ENCODE data around the gene BARD1.
"Not testable (repeated sequence)": the region's sequence is repeated elsewhere in the genome, so short reads cannot be mapped to it uniquely, and the experiment has no call there.

BARD1 gene

GRCh38 chr2:214699236-214699635 lies 110.2 kb downstream of the BARD1 start:
- TF ChIP-seq, protein P1, sequence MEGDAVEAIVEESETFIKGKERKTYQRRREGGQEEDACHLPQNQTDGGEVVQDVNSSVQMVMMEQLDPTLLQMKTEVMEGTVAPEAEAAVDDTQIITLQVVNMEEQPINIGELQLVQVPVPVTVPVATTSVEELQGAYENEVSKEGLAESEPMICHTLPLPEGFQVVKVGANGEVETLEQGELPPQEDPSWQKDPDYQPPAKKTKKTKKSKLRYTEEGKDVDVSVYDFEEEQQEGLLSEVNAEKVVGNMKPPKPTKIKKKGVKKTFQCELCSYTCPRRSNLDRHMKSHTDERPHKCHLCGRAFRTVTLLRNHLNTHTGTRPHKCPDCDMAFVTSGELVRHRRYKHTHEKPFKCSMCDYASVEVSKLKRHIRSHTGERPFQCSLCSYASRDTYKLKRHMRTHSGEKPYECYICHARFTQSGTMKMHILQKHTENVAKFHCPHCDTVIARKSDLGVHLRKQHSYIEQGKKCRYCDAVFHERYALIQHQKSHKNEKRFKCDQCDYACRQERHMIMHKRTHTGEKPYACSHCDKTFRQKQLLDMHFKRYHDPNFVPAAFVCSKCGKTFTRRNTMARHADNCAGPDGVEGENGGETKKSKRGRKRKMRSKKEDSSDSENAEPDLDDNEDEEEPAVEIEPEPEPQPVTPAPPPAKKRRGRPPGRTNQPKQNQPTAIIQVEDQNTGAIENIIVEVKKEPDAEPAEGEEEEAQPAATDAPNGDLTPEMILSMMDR (conservative IDR thresholded peaks at IDR 0.05; ENCODE audit: low read depth, low read length), result no peak
- Histone ChIP-seq H3K79me2 (ENCODE audit: insufficient read depth, low read depth) (no peaks in the 10 kb centered on the region), H2AFZ (ENCODE audit: low read depth) (no peak overlapping the region), H3K4me3 (IDR thresholded peaks at IDR 0.05; ENCODE audit: insufficient read depth, low read depth, low read length) (no peak overlapping the region), H3K4me1 (ENCODE audit: low read depth, poor library complexity, severe bottlenecking) (no peaks in the 10 kb centered on the region), H4K20me1 (ENCODE audit: insufficient read depth) (no peaks in the 10 kb centered on the region), H3K27ac (no peak overlapping the region), H3K36me3 (ENCODE audit: insufficient read depth) (no peaks in the 10 kb centered on the region), H3K4me2 (no peak overlapping the region), H3K9ac (no peak overlapping the region), H3K27me3 (ENCODE audit: insufficient read depth, low read depth) (no peaks in the 10 kb centered on the region)

DNA sequence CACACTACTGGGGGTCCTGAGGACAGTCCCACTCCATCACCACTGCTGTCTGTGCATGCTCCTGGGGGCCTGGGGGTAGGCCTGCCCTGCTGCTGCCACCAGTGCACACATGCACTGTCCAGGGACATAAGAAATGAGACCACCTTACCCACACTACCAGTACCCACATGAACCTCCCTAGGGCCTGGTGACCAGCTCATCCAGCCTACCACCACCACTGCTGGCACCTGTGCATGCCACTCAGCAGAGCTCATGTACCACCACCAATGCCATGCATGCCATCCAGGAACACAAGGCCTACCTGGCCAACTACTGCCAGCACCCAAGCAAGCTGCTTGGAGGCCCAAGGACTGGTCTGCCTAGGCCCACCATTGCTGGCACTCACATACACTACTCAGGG lies 112.8 kb downstream of the BARD1 start:
- Histone ChIP-seq H3K4me1 (ENCODE audit: low read depth, poor library complexity, severe bottlenecking) (no peaks in the 10 kb centered on the region), H3K27me3 (ENCODE audit: insufficient read depth, low read depth) (no peaks in the 10 kb centered on the region), H3K27ac (no peak overlapping the region), H3K79me2 (ENCODE audit: insufficient read depth, low read depth) (no peaks in the 10 kb centered on the region), H2AFZ (ENCODE audit: low read depth) (no peak overlapping the region), H4K20me1 (ENCODE audit: insufficient read depth) (no peaks in the 10 kb centered on the region), H3K9ac (no peak overlapping the region), H3K4me2 (no peak overlapping the region), H3K36me3 (ENCODE audit: insufficient read depth) (no peaks in the 10 kb centered on the region), H3K4me3 (IDR thresholded peaks at IDR 0.05; ENCODE audit: insufficient read depth, low read depth, low read length) (no peak overlapping the region)
- TF ChIP-seq, protein P1 (conservative IDR thresholded peaks at IDR 0.05; ENCODE audit: low read depth, low read length), result no peak

DNA sequence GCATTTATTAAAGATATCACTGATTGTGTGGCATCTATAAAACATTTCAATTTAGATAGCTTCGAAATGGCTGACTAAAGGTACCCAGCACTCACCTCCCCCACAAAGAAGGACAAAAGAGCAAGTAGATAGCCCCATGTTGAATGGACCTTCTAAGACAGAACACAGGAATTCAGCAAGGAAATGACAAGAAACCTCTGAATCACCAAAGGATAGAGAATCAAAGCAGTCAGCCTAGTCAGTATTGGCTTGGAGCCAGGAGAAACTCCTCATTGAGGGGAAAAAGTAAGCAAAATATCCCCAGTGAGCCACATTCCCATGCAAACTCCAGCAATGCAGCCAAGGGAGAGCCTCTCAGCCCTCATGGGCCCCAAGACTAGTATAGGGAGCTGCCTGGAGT lies 113.7 kb downstream of the BARD1 start:
- H3K36me3 ChIP-seq (ENCODE audit: insufficient read depth), result no peaks in the 10 kb centered on the region
- H3K4me2 ChIP-seq, result no peak overlapping the region
- no peak overlapping the region for H3K27ac ChIP-seq
- H3K27me3 ChIP-seq (ENCODE audit: insufficient read depth, low read depth), result no peaks in the 10 kb centered on the region
- no peak overlapping the region for H3K9ac ChIP-seq
- H3K4me1 ChIP-seq (ENCODE audit: low read depth, poor library complexity, severe bottlenecking), result no peaks in the 10 kb centered on the region
- H3K79me2 ChIP-seq (ENCODE audit: insufficient read depth, low read depth), result no peaks in the 10 kb centered on the region
- H4K20me1 ChIP-seq (ENCODE audit: insufficient read depth), result no peaks in the 10 kb centered on the region
- TF ChIP-seq, protein P1 (conservative IDR thresholded peaks at IDR 0.05; ENCODE audit: low read depth, low read length), result no peak
- H2AFZ ChIP-seq (ENCODE audit: low read depth), result no peak overlapping the region
- H3K4me3 ChIP-seq (IDR thresholded peaks at IDR 0.05; ENCODE audit: insufficient read depth, low read depth, low read length), result no peak overlapping the region

DNA sequence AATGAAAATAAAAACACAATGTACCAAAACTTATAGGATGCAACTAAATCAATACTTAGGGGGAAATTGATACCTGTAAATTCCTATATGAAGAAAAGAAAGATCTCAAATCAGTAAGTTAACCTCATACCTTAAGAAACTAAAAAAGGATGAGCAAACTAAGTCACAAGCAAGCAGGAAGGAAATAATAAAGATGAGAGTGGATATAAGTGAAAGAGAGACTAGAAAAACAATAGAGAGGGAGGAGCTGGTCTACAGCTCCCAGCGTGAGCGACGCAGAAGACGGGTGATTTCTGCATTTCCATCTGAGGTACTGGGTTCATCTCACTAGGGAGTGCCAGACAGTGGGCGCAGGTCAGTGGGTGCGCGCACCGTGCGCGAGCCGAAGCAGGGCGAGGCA lies 125.9 kb downstream of the BARD1 start:
- not testable (repeated sequence) for H4K20me1 ChIP-seq (ENCODE audit: insufficient read depth); H3K9ac ChIP-seq; H3K27ac ChIP-seq; H3K27me3 ChIP-seq (ENCODE audit: insufficient read depth, low read depth); H3K79me2 ChIP-seq (ENCODE audit: insufficient read depth, low read depth); H3K4me3 ChIP-seq (IDR thresholded peaks at IDR 0.05; ENCODE audit: insufficient read depth, low read depth, low read length); H3K36me3 ChIP-seq (ENCODE audit: insufficient read depth)
- Histone ChIP-seq H2AFZ (ENCODE audit: low read depth) (peak overlapping the region; percentile 68; the same call in 1 of the 2 replicates), H3K4me1 (ENCODE audit: low read depth, poor library complexity, severe bottlenecking) (peaks cover 17% of the 10 kb centered on the region), H3K4me2 (peak overlapping the region; percentile 68)

DNA sequence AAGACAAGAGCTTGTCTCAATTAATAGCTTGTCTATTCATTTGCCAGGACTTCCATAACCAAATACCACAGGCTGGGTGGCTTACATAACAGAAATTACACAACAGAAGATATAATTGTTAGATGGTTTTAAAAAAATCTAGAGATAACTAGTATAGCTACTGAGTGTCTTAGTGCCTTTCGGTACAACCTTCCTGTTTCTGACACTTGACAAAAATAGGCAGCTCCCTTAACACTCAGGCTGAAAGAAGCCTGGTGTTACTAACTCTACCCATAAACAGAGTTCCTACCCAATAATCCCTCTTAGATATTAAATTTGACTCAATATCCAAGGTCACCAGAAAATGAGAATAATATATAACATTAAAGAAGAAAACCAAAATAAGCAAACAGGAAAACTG lies 129.7 kb downstream of the BARD1 start:
- TF ChIP-seq, protein P1 (conservative IDR thresholded peaks at IDR 0.05; ENCODE audit: low read depth, low read length), result no peak
- Histone ChIP-seq H3K27ac (no peak overlapping the region), H3K27me3 (ENCODE audit: insufficient read depth, low read depth) (no peaks in the 10 kb centered on the region), H3K4me3 (IDR thresholded peaks at IDR 0.05; ENCODE audit: insufficient read depth, low read depth, low read length) (no peak overlapping the region), H3K4me2 (no peak overlapping the region), H3K4me1 (ENCODE audit: low read depth, poor library complexity, severe bottlenecking) (peaks cover 17% of the 10 kb centered on the region), H3K36me3 (ENCODE audit: insufficient read depth) (no peaks in the 10 kb centered on the region), H3K79me2 (ENCODE audit: insufficient read depth, low read depth) (no peaks in the 10 kb centered on the region), H4K20me1 (ENCODE audit: insufficient read depth) (no peaks in the 10 kb centered on the region), H3K9ac (no peak overlapping the region), H2AFZ (ENCODE audit: low read depth) (no peak overlapping the region)
